BLaER1 treated with 17β-estradiol and CSF1 and Interleukin-3, amounts not matched to agents 10 nM and 100 nM (cell line): ENCODE measurements around the gene ZACN.

ENCODE experiments used
- H3K27ac ChIP-seq, 11 experiments: shearing (Covaris generic); formaldehyde crosslinking; 2 replicates each; pipeline ENCODE4 v1.8.1; 2022
- H3K27me3 ChIP-seq, 11 experiments: shearing (Covaris generic); formaldehyde crosslinking; 2 replicates each; pipeline ENCODE4 v1.8.1; 2022
- H3K36me3 ChIP-seq, 11 experiments: shearing (Covaris generic); formaldehyde crosslinking; 2 replicates each; pipeline ENCODE4 v1.8.1; 2022
- H3K4me1 ChIP-seq, 10 experiments: shearing (Covaris generic); formaldehyde crosslinking; 2 replicates each; pipeline ENCODE4 v1.8.1; 2022
- H3K4me2 ChIP-seq, 11 experiments: shearing (Covaris generic); formaldehyde crosslinking; 2 replicates each; pipeline ENCODE4 v1.8.1; 2022
- H3K4me3 ChIP-seq, 10 experiments: shearing (Covaris generic); formaldehyde crosslinking; 2 replicates each; pipeline ENCODE4 v1.8.1; 2022
- H3K9ac ChIP-seq, 11 experiments: shearing (Covaris generic); formaldehyde crosslinking; 2 replicates each; pipeline ENCODE4 v1.8.1; 2022
- H3K9me3 ChIP-seq, 11 experiments: shearing (Covaris generic); formaldehyde crosslinking; replicated peaks in 1 of 11; 2 replicates each; pipeline ENCODE4 v1.8.1; 2022
- H4K20me1 ChIP-seq, 11 experiments: shearing (Covaris generic); formaldehyde crosslinking; 2 replicates each; pipeline ENCODE4 v1.8.1; 2022
- Cebpa-rat ChIP-seq, 11 experiments: shearing (Covaris generic); IDR thresholded peaks; 2 replicates each; pipeline ENCODE4 v1.8.1; 2022

Gene ZACN

GRCh38 chr17:76115138-76115754, 36.3 kb downstream of the ZACN start:
- no peak overlapping the region for H3K9ac ChIP-seq
- TF ChIP-seq Cebpa-rat (IDR thresholded peaks at IDR 0.05) = no peak
- peaks cover 0 to 14% (median 11%) of the 10 kb centered on the region in 10 experiments; a peak in 15 of 20 replicates for H3K4me1 ChIP-seq
- no peak overlapping the region for H3K4me2 ChIP-seq
- H3K4me3 ChIP-seq = no peak overlapping the region
- H3K36me3 ChIP-seq = no peaks in the 10 kb centered on the region
- no peaks in the 10 kb centered on the region for H3K27me3 ChIP-seq
- no peaks in the 10 kb centered on the region for H4K20me1 ChIP-seq
- no peak overlapping the region for H3K27ac ChIP-seq
- peaks cover 0 to 12% (median 8%) of the 10 kb centered on the region in 11 experiments; a peak in 15 of 22 replicates for H3K9me3 ChIP-seq

GRCh38 chr17:76119409-76120371, 40.7 kb downstream of the ZACN start:
- peaks cover 14 to 49% (median 39%) of the 10 kb centered on the region in 10 experiments for H3K4me1 ChIP-seq
- no peak overlapping the region for H3K4me3 ChIP-seq
- peak overlapping the region in 8 of 11 experiments; percentile 30 to 99 (median 96); a peak in 16 of 22 replicates for H3K4me2 ChIP-seq
- no peak overlapping the region for H3K27ac ChIP-seq
- no peaks in the 10 kb centered on the region for H3K9me3 ChIP-seq
- H4K20me1 ChIP-seq = no peaks in the 10 kb centered on the region
- no peaks in the 10 kb centered on the region for H3K27me3 ChIP-seq
- no peak for TF ChIP-seq Cebpa-rat (IDR thresholded peaks at IDR 0.05)
- H3K9ac ChIP-seq = peak overlapping the region in 2 of 11 experiments; percentile 18 to 54; a peak in 1 of 22 replicates
- H3K36me3 ChIP-seq = no peaks in the 10 kb centered on the region

GRCh38 chr17:76120658-76121008, 41.7 kb downstream of the ZACN start:
- H3K27ac ChIP-seq = 0 out of 22 replicates have a peak overlapping the region, but pooled peaks of 1 of the 11 experiments have one; percentile 90
- peak overlapping the region in 5 of 11 experiments; percentile 2 to 54 (median 29); a peak in 4 of 22 replicates for H3K9ac ChIP-seq
- TF ChIP-seq Cebpa-rat (IDR thresholded peaks at IDR 0.05) = no peak
- no peaks in the 10 kb centered on the region for H3K9me3 ChIP-seq
- no peaks in the 10 kb centered on the region for H4K20me1 ChIP-seq
- H3K36me3 ChIP-seq = no peaks in the 10 kb centered on the region
- H3K4me2 ChIP-seq = peak overlapping the region in 9 of 11 experiments; percentile 42 to 99 (median 96); a peak in 15 of 22 replicates
- H3K27me3 ChIP-seq = no peaks in the 10 kb centered on the region
- H3K4me1 ChIP-seq = peaks cover 14 to 49% (median 39%) of the 10 kb centered on the region in 10 experiments
- no peak overlapping the region for H3K4me3 ChIP-seq

- no peak for TF ChIP-seq Cebpa-rat (IDR thresholded peaks at IDR 0.05)
- Histone ChIP-seq H3K9ac (peak overlapping the region; percentile 67 to 86 (median 81)), H3K4me2 (peak overlapping the region; percentile 95 to 99 (median 97))
Observed at GRCh38 chr17:76121932-76122430, 43.0 kb downstream of the ZACN start.

GRCh38 chr17:76122431-76123190, 43.6 kb downstream of the ZACN start:
- TF ChIP-seq Cebpa-rat (IDR thresholded peaks at IDR 0.05) = no peak
- Histone ChIP-seq H3K27me3 (no peaks in the 10 kb centered on the region), H4K20me1 (no peaks in the 10 kb centered on the region), H3K9me3 (no peaks in the 10 kb centered on the region), H3K4me2 (peak overlapping the region; percentile 95 to 99 (median 97)), H3K27ac (peak overlapping the region in 10 of 11 experiments; percentile 81 to 90 (median 86); a peak in 20 of 22 replicates), H3K4me3 (peak overlapping the region in 5 of 10 experiments; percentile 43 to 66 (median 54); a peak in 5 of 20 replicates), H3K36me3 (no peaks in the 10 kb centered on the region), H3K9ac (peak overlapping the region; percentile 67 to 86 (median 81); a peak in 20 of 22 replicates), H3K4me1 (peaks cover 14 to 58% (median 44%) of the 10 kb centered on the region in 10 experiments)

More at GRCh38 chr17:76121932-76122430, 43.0 kb downstream of the ZACN start:
- Histone ChIP-seq H3K9me3 (no peaks in the 10 kb centered on the region), H3K36me3 (no peaks in the 10 kb centered on the region), H3K27ac (peak overlapping the region; percentile 72 to 90 (median 86)), H4K20me1 (no peaks in the 10 kb centered on the region), H3K27me3 (no peaks in the 10 kb centered on the region), H3K4me1 (peaks cover 14 to 52% (median 40%) of the 10 kb centered on the region in 10 experiments), H3K4me3 (peak overlapping the region; percentile 42 to 66 (median 51); a peak in 19 of 20 replicates)

GRCh38 chr17:76123191-76123499, 44.2 kb downstream of the ZACN start:
- Histone ChIP-seq H3K4me3 (no peak overlapping the region), H3K4me1 (peaks cover 14 to 62% (median 44%) of the 10 kb centered on the region in 10 experiments), H3K4me2 (peak overlapping the region; percentile 95 to 99 (median 97)), H3K27me3 (no peaks in the 10 kb centered on the region), H3K36me3 (no peaks in the 10 kb centered on the region), H3K9ac (peak overlapping the region in 5 of 11 experiments; percentile 79 to 86 (median 81); a peak in 4 of 22 replicates), H3K9me3 (no peaks in the 10 kb centered on the region), H3K27ac (peak overlapping the region in 9 of 11 experiments; percentile 81 to 90 (median 86); a peak in 10 of 22 replicates), H4K20me1 (no peaks in the 10 kb centered on the region)
- no peak for TF ChIP-seq Cebpa-rat (IDR thresholded peaks at IDR 0.05)

- Histone ChIP-seq H3K9ac (no peak overlapping the region), H4K20me1 (no peaks in the 10 kb centered on the region), H3K27ac (peak overlapping the region in 1 of 11 experiments; percentile 22; a peak in 2 of 22 replicates), H3K9me3 (no peaks in the 10 kb centered on the region), H3K4me3 (no peak overlapping the region), H3K4me2 (peak overlapping the region in 2 of 11 experiments; percentile 6 to 96; a peak in 3 of 22 replicates), H3K4me1 (peaks cover 14 to 62% (median 44%) of the 10 kb centered on the region in 10 experiments), H3K36me3 (no peaks in the 10 kb centered on the region), H3K27me3 (no peaks in the 10 kb centered on the region)
- TF ChIP-seq Cebpa-rat (IDR thresholded peaks at IDR 0.05) = no peak
Observed at GRCh38 chr17:76123749-76124581, 45.0 kb downstream of the ZACN start.
